ENCODE measurements around the gene MRPL49. TPM values are rescaled to one million over a fixed set of nuclear protein-coding genes. Genes with fewer than 3 reads are reported as not detected.

Gene MRPL49
- total and polyA plus RNA-seq, 9 of the 15 experiments (the other 6 are each of a cell fraction or from before 2014, with no cell fraction given) = 74.3 to 132 (median 91.2) TPM

GRCh38 chr11:65096926-65097325 lies 25.2 kb upstream of the MRPL49 start:
- Histone ChIP-seq H2AFZ (ENCODE audit: low read depth, low read length) (no peak overlapping the region), H3K9me1 (ENCODE audit: control insufficient read depth, insufficient read depth, low read length) (no peaks in the 10 kb centered on the region), H3K9me3 (replicated peaks; ENCODE audit: control insufficient read depth, insufficient read depth, low read depth, low read length) (no peaks in the 10 kb centered on the region), H3K27me3 (ENCODE audit: control insufficient read depth in 2 of 2, insufficient read depth in 2 of 2, low read length in 2 of 2) (no peaks in the 10 kb centered on the region), H4K20me1 (replicated peaks; ENCODE audit: control insufficient read depth, insufficient read depth, low read length) (no peaks in the 10 kb centered on the region), H3K4me1 (replicated peaks in 1 of 2; ENCODE audit: control insufficient read depth in 2 of 2, insufficient read depth in 2 of 2, low read length in 2 of 2) (peaks cover 11 to 14% of the 10 kb centered on the region in 2 experiments; a peak in 4 of 5 replicates), H3K36me3 (ENCODE audit: control insufficient read depth, insufficient read depth, low read length) (peaks cover 17% of the 10 kb centered on the region; the same call in 2 of the 3 replicates), H3K4me3 (peak overlapping the region; percentile 78), H3K9ac (ENCODE audit: insufficient read depth in 1 of 2, low read depth in 2 of 2, low read length in 2 of 2) (peak overlapping the region; percentile 40 to 90), H3K4me2 (ENCODE audit: insufficient read depth, low read length) (peak overlapping the region; percentile 80), H3K79me2 (ENCODE audit: control insufficient read depth, insufficient read depth, low read length) (peaks cover 16% of the 10 kb centered on the region), H3K27ac (ENCODE audit: extremely low read depth, low read depth, low read length) (peak overlapping the region; percentile 81; the same call in 1 of the 3 replicates)
- 6% methylated on average over 8 of the region's 8 CpGs for WGBS (ENCODE audit: insufficient coverage, low coverage, missing lambda C conversion rate)
- DNase-seq (ENCODE audit: extremely low read depth in 1 of 4, low spot score in 3 of 4) = no peak
- BruUV-seq (replicated peaks) = TSS peak; percentile 39
- ATAC-seq = peak; percentile 32
- intact Hi-C loops (cut with micrococcal nuclease) (no loop called here), in situ Hi-C loops (cut with MboI) (no loop called here)
- no peak for TF ChIP-seq TAF7 (tag; IDR thresholded peaks at IDR 0.05)
- TF ChIP-seq FOXM1 (IDR thresholded peaks at IDR 0.05; ENCODE audit: low read depth) = no peak
- 0 out of 2 replicates have a peak, but pooled peaks have one; percentile 39 for TF ChIP-seq FOXM1 (CRISPR knock-in tag; IDR thresholded peaks at IDR 0.05; ENCODE audit: low read depth)
- no peak for TF ChIP-seq REST (IDR thresholded peaks at IDR 0.05; ENCODE audit: borderline replicate concordance)
- TF ChIP-seq REST (CRISPR knock-in tag; IDR thresholded peaks at IDR 0.05; ENCODE audit: low read depth) = no peak
- no peak for TF ChIP-seq MLLT1 (IDR thresholded peaks at IDR 0.05)
- no peak for TF ChIP-seq GATAD2A (IDR thresholded peaks at IDR 0.05)
- no peak for FAIRE-seq
- CTCF ChIA-PET (ENCODE audit: low intra/inter-chr PET ratio) = interaction anchor here (1.1 kb wide), 1 partner anchor 84 kb away, joined by 3 read pairs; no protein-coding TSS in a partner anchor
- POLR2A ChIA-PET = interaction anchor here (0.5 to 8.4 kb wide), 8 partner anchors 8 to 281 kb away, joined by 3 to 92 read pairs (median 5); partner anchors contain the start of genes ARL2, CDC42BPG, TM7SF2 and ZNHIT2
